ENCODE data around the gene FGF8. TPM values are rescaled to one million over a fixed set of nuclear protein-coding genes. Genes with fewer than 3 reads are reported as not detected.

The FGF8 gene
- total and polyA plus RNA-seq, 2 donors (not counting 3 experiments of a cell fraction or from before 2014, with no cell fraction given), result 0.44 TPM; not detected in 1

- no peaks in the 10 kb centered on the region for H3K27me3 ChIP-seq (ENCODE audit: control insufficient read depth in 2 of 2, insufficient read depth in 2 of 2, low read length in 2 of 2)
- BruUV-seq (replicated peaks), result no TSS peak
- H3K4me3 ChIP-seq (replicated peaks in 1 of 3; ENCODE audit: insufficient read depth in 1 of 3, low read depth in 1 of 3, low read length in 3 of 3), result no peak overlapping the region
- dilution Hi-C loops (cut with MboI; ENCODE audit: extremely low pct_ligation_motif_present, low sequenced_read_pairs), result no loop called here
- intact Hi-C loops (cut with micrococcal nuclease), result no loop called here
- H3K9ac ChIP-seq (replicated peaks; ENCODE audit: extremely low read depth, insufficient read depth, low read length), result no peak overlapping the region
- H3K4me2 ChIP-seq (ENCODE audit: insufficient read depth, low read length), result no peak overlapping the region
- no peaks in the 10 kb centered on the region for H3K79me2 ChIP-seq (ENCODE audit: control insufficient read depth, insufficient read depth, low read length)
- no peak for TF ChIP-seq POLR2A (IDR thresholded peaks at IDR 0.05; ENCODE audit: low read depth, low read length)
- no peak for TF ChIP-seq CTCF (IDR thresholded peaks at IDR 0.05; ENCODE audit: extremely low read depth in 1 of 2, insufficient read depth in 1 of 2, low read depth in 1 of 2, low read length in 2 of 2)
- TF ChIP-seq MYC (IDR thresholded peaks at IDR 0.05; ENCODE audit: low read depth, low read length), result no peak
- TF ChIP-seq EZH2 (IDR thresholded peaks at IDR 0.05; ENCODE audit: borderline replicate concordance, low read depth, low read length, severe bottlenecking), result no peak
- TF ChIP-seq MAX (IDR thresholded peaks at IDR 0.05; ENCODE audit: insufficient read depth, insufficient read length), result no peak
- no peak for TF ChIP-seq FOS (IDR thresholded peaks at IDR 0.05; ENCODE audit: borderline replicate concordance, insufficient read depth, low read length)
- no peak for TF ChIP-seq JUN (IDR thresholded peaks at IDR 0.05; ENCODE audit: borderline replicate concordance, insufficient read depth, insufficient read length, low read depth)
- TF ChIP-seq POLR2AphosphoS5 (IDR thresholded peaks at IDR 0.05; ENCODE audit: insufficient read depth, low read depth, low read length), result no peak
- no peak for TF ChIP-seq GATA2 (IDR thresholded peaks at IDR 0.05; ENCODE audit: insufficient read depth, insufficient read length, low read depth, low read length)
- FAIRE-seq (no peak), DNase-seq (ENCODE audit: low read depth, low spot score) (no peak)
- H3K4me1 ChIP-seq (ENCODE audit: control insufficient read depth, extremely low read depth, insufficient read depth, low read length), result no peaks in the 10 kb centered on the region
- H4K20me1 ChIP-seq (replicated peaks; ENCODE audit: control insufficient read depth, extremely low read depth, insufficient read depth, low read length), result no peaks in the 10 kb centered on the region
- H3K27ac ChIP-seq (ENCODE audit: insufficient read depth, low read depth, low read length), result no peak overlapping the region
- H3K9me1 ChIP-seq (replicated peaks; ENCODE audit: control insufficient read depth, extremely low read depth, insufficient read depth, low read length), result no peaks in the 10 kb centered on the region
- H3K36me3 ChIP-seq (ENCODE audit: control insufficient read depth in 2 of 2, extremely low read depth in 1 of 2, insufficient read depth in 2 of 2, low read length in 2 of 2), result no peaks in the 10 kb centered on the region
- H3K9me3 ChIP-seq (replicated peaks; ENCODE audit: control insufficient read depth, insufficient read depth, low read length), result no peaks in the 10 kb centered on the region
- ChIA-PET CTCF (interaction anchor here (1.0 to 1.9 kb wide), 3 partner anchors 10 to 222 kb away, joined by 3 to 6 read pairs (median 3); no protein-coding TSS in a partner anchor), POLR2A (no interaction called here)
- H2AFZ ChIP-seq (ENCODE audit: low read depth, low read length), result no peak overlapping the region
Observed at GRCh38 chr10:101824736-101825135, 48.8 kb upstream of the FGF8 start.

Measured in endothelial cell of umbilical vein (primary cell).